Measurements from ENCODE around the gene HOXB4.

HOXB4 gene

DNA sequence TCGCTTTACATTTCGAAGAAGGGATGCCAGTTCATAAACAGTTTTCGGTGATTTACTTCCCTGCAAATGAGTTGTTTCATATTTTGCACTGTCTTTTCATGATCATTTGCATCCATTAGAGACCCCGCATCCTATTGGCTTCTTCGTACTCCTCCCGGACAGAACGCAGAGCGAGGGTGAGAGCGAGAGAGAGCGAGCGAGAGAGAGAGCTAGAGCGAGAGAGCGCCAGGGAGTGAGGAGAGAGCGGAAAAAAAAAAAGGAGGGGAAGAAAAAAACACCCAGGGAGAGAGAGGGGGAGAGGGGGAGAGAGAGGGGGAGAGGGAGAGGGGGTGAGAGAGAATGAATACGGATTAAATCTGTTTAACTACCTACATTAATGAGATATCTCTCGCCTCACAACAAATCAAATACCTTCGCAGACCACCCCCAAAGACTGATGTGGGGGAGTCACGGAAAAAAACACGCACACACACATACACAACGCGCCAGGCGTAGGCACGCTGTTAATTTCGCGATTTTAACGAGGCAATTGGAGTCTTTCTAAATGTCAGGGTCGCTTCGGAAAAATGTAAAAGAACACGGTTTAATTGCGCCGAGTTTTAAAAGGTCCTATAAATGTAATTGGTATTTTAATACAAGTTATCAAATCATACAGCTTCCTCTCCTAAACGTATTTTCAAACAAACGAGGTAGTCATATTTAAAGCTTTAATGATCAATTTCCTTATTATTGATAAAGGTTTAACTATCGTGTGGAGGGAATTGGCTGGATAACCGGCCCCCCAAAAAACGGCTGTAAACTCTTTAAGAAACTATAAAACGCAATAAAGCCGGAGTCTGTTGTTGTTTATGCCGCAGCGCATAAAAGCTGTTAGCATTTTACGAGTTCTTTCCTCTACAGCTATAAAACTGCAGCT lies 37.2 kb upstream of the HOXB4 start, which contains the start of gene HOXB8:
Gene HOXB8 (minus strand): TSS at position 246 of the 916 bp plus-strand sequence. CDS start 588 bp downstream, outside the sequence.
- peak; percentile 75 for DNase-seq

DNA sequence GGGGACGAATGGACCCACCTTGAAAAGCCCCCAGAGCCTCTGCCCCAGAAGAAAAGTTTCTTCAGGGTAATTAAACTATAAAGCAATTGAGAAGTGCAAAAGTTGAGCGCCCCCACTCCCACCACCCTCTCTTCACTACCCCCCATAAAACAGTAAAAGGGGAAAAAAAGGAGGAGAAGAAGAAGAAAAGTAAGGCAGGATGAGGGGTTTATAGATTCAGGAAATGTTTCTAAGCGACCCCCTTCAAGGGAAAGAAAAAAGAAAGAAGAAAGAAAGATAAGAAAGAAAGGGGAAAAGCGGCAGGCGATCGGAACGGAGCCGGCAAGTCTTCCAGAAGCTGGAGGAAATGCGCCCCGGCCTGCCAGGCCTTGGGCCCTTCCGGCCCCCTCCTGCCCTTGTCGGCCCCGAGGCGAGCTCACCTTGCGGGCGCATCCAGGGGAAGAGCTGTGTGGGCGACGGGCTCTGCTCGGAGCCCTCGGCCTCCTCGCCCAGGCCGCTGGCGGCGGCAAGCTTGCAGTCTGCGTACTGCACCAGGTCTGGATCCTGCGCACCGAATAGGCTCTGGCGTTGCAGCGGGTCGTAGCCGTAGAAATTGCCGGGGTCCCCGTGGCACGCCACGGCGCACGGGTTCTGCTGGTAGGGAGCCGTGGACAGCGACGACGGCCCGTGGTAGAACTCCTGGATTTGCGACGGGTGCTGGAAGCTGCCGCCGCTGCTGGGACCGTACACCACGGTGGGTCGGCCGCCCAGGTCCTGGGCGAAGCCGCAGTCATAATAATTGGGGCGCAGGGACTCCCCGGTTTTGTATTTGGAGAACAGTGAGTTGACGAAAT lies 35.9 kb upstream of the HOXB4 start:
- DNase-seq = no peak

DNA sequence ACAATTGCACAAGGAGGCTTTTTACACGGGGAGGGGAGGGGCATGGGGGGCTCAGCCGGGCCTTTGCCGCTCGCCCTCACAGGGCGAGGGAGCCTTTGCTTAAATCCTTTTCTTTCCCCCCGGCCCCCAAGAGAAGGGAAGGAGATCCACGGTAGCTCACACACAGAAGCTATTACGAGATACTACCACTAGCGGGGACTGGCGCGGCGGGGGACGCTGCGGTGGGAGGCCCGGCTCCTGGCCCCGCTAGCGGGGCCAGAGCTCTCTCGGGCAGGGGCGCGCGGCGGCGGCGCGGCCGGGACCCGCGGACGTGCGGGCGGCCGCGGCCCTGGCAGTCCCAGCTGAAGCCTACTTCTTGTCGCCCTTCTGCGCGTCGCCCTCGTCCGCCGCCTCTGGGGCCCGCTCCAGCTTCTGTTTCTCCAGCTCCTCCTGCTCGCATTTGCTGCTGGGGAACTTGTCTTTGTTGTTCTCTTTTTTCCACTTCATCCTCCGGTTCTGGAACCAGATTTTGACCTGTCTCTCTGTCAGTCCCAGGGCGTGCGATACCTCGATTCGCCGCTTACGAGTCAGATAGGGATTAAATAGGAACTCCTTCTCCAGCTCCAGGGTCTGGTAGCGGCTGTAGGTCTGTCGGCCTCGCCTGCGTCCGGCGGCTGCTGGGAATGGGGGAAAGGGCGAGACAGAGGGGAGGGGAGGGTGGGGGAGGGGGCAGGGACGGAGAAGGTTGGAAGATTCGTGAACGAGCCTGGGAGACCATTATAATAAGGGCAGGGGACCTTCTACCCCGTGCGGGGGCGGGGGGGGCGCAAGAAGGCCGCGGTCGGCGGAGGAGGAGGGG lies 34.9 kb upstream of the HOXB4 start:
- DNase-seq = peak; percentile 62

DNA sequence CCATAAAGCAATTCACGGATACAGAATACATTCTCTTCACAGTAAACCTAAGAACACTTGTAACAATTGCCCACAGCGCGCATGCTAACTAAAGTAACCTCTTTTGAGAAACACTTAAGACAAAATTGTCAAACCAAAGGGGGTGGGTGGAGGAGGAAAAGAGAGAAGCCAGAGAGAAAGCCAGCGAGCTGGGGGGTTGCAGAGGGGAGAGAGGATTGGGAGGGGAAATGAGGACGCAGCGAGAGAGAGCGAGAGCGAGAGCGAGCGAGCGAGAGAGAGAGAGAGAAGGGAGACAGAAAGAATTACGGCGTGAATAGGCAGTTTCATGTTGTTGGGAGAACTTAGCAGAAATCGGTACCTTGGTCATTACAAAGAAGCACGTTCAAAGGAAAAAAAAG lies 34.3 kb upstream of the HOXB4 start:
- DNase-seq = peak; percentile 67

DNA sequence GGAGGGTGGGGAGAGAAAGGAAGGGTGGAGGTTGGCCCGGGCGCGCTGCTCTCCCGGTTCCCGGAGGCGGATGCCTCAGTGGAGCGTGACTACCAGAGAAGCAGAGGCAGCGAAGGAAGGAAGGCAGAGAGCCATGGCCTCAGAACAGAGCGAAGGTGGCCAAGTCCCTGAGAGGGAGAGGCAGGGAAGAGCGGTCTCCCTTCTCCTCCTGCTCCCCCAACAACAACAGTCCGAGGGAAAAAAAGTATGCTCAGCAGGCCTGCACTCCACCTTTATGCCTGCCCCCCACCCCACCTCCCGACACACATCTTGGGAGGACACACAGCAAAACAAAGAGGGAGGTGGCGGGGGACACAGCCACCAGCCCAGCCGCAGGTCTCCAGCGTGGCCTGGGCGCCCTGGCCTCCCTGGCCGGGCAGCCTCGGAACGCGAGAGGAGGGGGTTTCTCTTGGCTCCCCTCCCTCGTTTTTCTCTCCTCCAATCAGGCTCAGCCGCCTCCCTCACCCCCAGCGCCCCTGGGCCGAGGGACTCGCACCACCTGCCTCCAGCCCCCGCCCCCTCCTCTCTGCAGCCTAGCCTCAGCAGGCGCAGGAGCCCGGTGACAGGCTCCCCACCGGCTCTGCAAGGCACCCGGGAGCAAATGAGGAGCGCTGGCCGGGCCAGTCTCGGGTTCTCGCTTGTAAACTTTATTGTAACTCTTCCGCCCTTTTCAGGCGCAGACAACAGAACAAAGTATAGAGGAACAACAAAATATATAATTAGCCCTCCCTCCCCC lies 33.7 kb upstream of the HOXB4 start:
- DNase-seq = peak; percentile 92

DNA sequence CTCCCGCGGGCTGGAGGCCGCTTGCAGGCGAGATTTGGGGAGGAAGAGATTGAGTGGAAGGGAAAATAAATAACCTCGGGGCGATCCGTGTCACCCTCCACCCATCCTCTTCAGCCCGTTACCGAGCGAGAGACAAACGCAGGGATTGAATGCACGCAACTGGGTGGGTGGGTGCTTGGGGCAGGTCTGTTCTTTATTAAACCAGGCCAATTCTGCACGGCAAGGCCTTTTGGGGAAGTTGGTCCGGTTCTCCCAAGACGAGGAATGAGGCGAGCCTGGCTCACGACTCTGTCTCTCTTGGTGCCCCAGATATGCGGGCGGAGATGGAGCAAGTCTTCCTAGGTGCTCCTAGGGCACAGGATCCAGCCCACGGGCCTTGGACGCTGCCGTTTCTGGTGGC lies 33.1 kb upstream of the HOXB4 start:
- DNase-seq = no peak

DNA sequence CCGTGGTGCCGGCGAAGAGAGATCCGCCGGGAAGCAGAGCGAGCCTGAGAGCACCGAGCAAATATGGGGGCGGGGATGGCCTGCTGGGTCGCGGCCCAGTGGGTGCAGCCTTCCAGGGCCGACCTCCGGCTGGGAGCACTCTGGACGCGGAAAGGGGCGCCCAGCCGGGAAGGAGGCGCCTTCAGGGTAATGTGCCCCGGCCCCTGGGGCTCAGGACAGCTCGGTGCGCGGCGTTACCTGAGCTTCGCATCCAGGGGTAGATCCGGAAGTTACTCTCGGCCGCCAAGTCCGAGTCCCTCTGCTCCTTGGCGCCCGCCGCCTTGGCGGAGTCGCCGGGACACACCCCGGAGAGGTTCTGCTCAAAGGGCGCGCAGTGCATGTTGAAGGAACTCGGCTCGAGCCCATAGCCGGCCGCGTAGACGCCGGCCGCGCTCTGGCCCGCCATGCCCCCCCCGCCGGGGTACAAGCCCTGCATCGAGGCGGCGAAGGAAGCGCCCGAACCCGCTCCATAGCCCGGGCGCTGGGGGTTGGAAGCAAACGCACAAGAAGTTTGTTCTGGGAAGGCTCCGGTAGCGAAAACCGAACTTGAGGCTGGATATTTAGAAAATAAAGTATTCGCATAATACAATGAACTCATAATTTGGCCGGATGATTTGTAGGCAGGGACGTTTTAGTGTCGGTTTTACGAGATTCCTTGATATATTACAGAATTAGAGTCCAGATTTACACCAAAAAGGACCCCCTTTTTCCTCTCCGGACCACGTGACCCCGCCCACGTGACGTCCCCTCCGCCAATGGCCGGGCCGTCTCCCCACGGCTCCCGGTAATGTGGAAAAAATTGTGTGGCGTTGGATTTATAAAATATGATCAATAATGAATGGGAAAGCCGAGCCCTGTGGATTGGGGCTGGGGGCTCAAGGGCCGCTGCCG lies 32.4 kb upstream of the HOXB4 start, which contains the start of gene HOXB7:
Gene HOXB7 (minus strand): TSS at position 736 of the 930 bp plus-strand sequence. CDS start 99 bp downstream, at position 637.
- peak; percentile 87 for DNase-seq

DNA sequence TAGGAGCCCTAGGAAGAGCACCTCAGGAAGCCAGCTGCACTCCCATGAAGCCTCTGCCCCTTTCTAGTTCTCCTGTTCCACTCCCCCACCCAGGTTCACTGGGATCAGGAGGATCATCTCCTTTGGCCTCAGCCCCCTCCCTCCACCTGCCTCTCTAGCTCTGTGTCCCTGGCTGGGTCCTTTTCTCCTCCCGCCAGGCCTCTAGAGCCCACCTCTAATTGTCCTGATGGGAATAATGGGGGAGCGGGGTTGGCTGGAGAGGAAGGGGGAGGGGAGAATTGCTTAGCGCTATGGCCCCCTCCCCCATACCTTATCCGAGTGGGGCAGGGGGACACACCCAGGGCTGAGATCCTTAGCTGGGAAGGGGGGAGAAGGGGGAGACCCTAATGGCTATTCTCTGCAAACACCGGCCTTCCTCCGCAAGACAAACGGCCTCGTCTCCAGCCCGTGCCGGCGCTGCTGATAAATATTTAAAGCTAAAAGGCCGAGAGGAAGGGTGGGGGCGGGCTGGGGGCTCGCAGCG lies 31.7 kb upstream of the HOXB4 start:
- DNase-seq = no peak

DNA sequence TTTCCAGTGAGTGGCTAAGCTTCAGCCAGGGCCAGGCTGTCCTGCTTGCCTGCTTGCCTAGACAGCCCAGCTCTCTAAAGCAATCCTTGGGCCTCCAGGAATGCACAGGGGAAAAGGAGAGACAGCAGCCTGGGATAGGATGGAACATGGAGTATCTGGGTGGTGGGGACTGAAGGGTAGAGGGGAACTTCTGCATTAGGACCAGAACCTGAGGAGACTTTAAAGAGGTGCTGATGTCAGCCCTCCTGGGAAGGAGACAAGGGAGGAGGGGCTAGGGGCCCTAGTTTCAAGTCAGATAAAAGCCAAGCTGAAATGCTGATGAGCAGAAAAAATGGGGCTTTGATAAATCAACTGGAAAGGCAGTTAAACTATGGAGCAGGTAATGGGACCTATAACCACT lies 30.9 kb upstream of the HOXB4 start:
- DNase-seq = no peak

DNA sequence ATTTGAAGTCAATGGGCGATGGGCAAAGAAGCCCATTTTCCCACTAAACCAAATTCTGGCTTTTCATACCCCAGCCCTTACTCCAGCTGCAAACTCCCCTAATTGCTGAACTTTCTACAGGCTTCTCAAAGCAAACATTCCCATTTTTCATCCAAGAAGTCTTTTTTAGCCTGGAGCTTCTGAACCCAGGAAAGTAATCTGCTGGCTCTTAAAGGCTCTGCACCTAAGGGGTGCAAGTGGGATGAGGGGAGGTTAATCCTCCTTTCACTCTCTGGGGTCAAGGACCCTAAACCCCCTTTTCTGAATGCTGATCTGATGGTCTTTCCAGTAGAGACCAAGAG lies 30.3 kb upstream of the HOXB4 start:
- no peak for DNase-seq

DNA sequence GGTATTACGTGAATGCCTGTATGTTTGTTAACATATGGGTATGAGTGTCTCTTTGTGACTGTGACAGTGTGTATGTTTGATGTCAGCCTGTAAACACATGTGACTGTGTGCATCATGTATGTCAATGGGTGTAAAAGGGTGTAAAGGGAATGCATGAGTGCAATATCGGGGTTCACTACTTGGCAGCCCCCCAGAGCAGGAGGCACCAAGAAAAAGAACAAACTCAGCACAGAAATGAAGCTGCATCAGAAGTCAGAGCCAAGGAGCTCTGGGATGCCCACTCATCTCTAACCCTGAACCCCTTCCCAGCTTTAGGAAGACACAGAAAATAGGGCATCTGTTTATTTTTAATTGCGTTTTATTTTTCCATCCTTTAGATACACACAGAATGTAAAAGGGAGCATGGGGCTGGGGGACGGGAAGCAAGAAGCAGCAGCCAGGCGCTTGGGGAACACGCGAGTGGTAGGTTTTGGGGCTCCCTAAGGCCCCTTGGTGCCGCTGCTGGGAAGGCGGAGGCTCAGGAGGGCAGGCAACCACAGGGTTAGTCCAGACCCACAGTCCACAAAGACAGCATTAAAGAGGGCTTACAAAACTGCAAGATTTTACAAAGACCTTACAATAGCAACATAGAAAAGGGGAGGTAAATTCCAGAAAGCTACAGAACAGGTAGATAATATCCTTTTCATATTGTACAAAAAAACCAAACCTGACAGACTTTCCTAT lies 28.9 kb upstream of the HOXB4 start:
- DNase-seq = no peak

DNA sequence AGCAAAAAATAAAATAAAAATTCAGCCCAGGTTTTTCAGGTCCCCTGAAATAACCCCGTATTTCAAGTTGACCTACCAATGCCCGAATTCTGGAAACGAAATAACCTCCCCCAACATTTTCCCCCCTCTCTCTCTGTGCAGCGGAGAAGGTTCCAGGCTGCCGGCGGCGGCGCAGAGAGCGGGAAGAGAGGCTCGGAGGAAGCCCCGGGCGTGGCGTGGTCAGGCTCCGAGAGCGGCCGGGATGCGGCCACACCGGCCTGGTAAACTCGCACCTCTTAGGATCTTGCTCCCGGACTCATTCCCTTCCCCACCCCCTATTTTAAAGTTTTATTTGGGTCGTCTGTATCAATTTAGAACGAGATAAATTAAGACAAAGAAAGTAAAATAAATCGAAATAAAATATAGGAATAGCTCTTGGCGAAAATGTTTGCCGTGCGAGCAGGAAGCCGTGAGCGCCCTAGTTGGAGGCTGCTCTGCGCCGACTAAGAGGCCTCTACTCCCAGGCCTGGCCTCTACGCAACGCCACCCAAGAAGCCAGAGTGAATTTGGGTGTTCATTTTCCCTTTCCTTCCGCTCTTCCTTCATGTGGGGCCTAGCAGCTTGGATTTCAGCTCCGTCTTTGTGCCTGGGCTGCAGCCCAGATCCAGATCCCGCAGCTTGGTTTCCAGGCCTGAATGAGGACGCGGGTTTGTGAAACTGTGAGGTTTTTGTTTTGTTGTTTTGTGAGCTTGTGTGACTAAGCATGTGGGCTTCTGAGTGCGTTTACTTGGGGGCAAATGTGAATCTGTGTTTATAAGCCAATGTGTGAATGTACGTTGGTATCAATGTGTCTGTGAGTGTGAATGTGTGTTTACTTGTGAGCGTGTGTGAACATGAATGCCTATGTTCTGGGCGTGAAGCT lies 28.1 kb upstream of the HOXB4 start:
- DNase-seq = no peak

DNA sequence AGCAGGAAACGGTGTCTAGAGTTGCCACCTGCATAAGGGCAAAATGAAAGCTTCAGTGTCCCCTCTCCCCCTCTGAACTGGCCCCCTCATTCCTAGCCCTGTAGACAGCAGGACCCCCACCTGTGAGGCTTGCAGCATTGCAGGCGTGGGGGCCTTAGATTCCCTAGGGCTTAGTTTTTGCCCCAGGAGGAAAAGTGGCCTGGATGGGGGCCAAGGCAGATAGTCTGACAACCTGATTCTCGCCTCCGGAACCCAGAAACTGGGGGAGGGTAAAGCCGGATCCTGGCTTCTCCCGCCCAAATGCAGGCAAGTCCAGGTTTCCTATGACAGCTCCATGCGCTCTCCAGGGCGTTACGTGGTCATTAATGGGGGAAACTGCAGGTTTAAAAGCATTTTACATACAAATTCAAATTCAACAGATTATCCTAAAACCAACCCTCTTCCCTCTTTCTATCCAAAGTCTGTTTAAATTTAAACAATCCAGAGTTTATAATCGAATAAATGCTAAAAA lies 27.3 kb upstream of the HOXB4 start:
- DNase-seq = no peak

DNA sequence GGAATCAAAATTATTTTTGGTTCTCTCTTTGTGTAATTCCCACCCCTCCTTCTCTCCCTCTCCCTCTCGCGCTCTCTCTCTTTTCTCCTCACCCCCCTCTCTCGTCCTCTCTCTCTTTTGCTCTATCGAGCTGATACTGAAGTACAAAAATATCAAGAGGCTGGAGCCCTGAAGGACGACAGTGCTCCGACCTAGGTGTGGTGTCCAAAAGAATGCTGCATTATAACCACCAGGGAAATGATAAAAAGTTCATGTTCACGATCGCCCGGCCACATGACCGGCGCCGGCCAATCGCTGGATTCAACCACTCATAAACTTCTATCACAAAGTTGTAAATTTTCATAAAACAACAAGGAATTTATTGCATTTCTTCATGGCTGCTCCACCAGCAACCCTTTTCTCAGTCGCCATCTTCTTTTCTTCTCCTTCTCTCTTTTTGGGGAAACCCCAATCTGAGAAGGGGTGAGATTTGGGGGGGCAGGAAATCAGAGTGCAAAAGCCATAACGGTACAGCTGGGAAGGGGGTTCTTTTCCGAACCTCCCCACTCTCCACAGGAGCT lies 26.7 kb upstream of the HOXB4 start, which contains the start of gene HOXB6:
Gene HOXB6 (minus strand): TSS at position 217 of the 560 bp plus-strand sequence. CDS start 6,836 bp downstream, outside the sequence.
- DNase-seq = peak; percentile 40

DNA sequence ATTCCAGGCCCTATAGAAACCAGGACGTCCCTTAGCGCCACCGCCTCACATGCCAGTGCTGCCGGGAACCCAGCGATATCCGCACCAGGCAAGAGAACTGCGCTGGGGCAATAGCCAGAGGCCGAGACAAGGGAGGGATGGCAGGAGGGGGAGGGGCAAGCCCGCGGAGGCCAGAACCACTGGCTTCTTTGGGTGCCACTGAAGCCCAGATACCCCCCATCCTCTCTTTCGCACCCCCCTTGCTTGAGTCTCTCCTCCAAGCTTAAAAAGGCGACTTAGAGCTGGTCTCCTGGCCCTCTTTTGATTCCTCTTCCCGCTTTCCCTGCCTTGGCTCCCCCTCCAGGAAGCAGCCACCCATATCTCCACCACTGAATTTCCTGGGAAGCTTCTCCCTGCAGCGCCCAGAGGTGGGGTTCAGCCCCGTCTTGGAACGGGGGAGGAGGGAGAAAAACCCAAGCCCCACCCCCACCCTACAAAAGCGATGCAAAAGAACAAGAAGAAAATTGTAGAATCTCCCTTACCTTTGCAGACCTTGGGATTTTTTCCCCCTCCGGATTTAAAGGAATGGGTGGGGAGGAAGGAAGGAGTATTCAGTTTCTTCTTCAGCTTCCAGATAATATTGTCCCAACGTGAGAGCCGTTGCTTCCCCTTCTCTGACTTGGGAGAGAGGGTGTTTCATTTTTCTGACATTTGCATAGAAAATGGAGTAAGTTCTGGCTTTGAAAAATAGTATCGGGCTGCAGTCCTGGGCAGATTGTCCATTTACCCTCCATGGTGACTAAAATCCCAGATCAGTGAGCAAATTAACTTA lies 26.0 kb upstream of the HOXB4 start:
- DNase-seq = peak; percentile 73

DNA sequence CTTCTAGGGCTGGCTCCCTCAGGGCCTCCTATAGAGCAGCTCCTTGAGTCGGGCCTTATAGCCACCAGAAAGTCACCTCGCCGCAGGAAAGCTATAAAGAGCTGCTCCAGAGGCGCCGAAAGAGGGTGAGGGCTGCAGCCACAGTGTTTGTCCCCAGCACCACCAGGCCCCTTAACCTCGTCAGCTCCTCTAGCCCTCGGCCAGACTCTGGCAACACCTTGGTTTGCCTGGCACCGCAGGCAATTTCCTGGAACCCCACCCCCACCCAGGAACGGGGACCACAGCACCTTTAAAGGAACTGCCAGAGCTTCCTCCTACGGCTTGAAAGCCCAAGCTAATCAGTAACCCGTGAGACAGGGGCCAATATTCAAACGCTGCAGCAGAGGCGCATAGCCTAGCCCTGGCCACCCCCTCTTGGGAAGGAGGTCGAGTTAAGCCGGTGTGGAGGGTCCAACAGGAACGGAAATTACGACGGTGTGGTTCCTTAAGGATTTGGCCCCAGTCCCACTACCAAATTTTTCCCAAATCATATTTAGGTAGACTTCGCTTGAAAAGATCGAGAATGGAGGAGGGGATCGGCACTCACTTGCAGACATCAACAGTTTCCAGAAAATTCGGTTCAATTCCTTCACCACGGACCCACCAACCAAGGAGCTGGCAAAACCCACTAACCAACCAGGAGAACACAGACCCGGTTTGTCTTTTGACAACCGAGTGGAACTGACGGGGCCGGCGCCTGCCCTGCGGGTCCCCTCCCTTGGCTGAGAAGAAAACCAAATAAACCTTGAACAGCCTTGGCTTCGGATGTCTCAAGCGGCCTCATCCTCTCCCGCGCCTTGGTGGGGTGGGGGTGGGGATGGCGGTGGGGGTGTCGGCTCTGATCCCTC lies 23.6 kb upstream of the HOXB4 start:
- no peak for DNase-seq
